Tibial nerve (tissue), 4 donors: ENCODE results near the gene STYX. TPM values are rescaled to one million over a fixed set of nuclear protein-coding genes. Genes with fewer than 3 reads are reported as not detected.

Source experiments
- DNase-seq, 2 donors: peaks; one replicate each; pipeline ENCODE4 v3.0.0-alpha.2; 2019; ENCODE audit warnings: low spot score in 2 of 2
- H3K27ac ChIP-seq, 4 donors: fragments of 200-600 bp; sonication (generic) in 3 of 4; one replicate each; pipeline ENCODE4 v1.5.1; 2017 to 2019; ENCODE audit warnings: mild to moderate bottlenecking in 1 of 4
- H3K27me3 ChIP-seq, 2 donors: fragments of 200-600 bp; sonication (generic) in 1 of 2; one replicate each; pipeline versions ENCODE4 v1.5.1 to v1.6.0; 2017 to 2019
- H3K36me3 ChIP-seq, 3 donors: fragments of 200-600 bp; sonication (generic); one replicate each; pipeline ENCODE4 v1.5.1; 2018 to 2019
- H3K4me1 ChIP-seq, 4 donors: fragments of 200-600 bp; sonication (generic) in 3 of 4; one replicate each; pipeline ENCODE4 v1.5.1; 2017 to 2019
- H3K4me3 ChIP-seq, 4 donors: fragments of 200-600 bp; sonication (generic) in 3 of 4; one replicate each; pipeline ENCODE4 v1.5.1; 2017 to 2019; ENCODE audit warnings: mild to moderate bottlenecking in 1 of 4, moderate library complexity in 1 of 4
- H3K9me3 ChIP-seq, 4 donors: fragments of 200-600 bp; sonication (generic) in 3 of 4; one replicate each; pipeline ENCODE4 v1.5.1; 2017 to 2019
- CTCF ChIP-seq, 5 experiments: fragments of 200-600 bp in 3 of 5; fragments of 450-650 bp in 2 of 5; sonication (generic) in 3 of 5; IDR thresholded peaks; one replicate each; pipeline ENCODE4 v1.5.1; 2016 to 2019; ENCODE audit warnings: antibody characterized with exemption in 5 of 5, mild to moderate bottlenecking in 3 of 5, moderate library complexity in 2 of 5
- EP300 ChIP-seq, 2 donors: sonication (generic); formaldehyde crosslinking; IDR thresholded peaks; one replicate each; pipeline ENCODE4 v1.6.1; 2017; ENCODE audit warnings: antibody characterized with exemption in 2 of 2, mild to moderate bottlenecking in 1 of 2
- POLR2A ChIP-seq, 2 donors: fragments of 450-650 bp; IDR thresholded peaks; one replicate each; pipeline ENCODE4 v1.6.1; 2017; ENCODE audit warnings: antibody characterized with exemption in 2 of 2, mild to moderate bottlenecking in 2 of 2, moderate library complexity in 2 of 2
- WGBS, 2 donors: methylation state at CpG; one replicate each; pipeline ENCODE4 v1.1.5; 2018; 5-methylcytosine and 5-hydroxymethylcytosine counted together
- total RNA-seq, 4 donors: library from RNA; depleted of rRNA; stranded (reverse); fragments of >200 nt; gene quantifications; one replicate each; pipeline ENCODE4 v1.1.0, GENCODE V29; 2016

The STYX gene
- total RNA-seq, 4 donors from 2014 or later: 9.9 to 13.8 (median 11.8) TPM

GRCh38 chr14:52706286-52706685 is 23.7 kb upstream of the STYX start:
- Histone ChIP-seq H3K27me3 (no peaks in the 10 kb centered on the region), H3K36me3 (peaks cover 0 to 29% (median 0%) of the 10 kb centered on the region in 3 donors), H3K9me3 (no peaks in the 10 kb centered on the region), H3K4me1 (peaks cover 0 to 38% (median 13%) of the 10 kb centered on the region in 4 donors), H3K4me3 (peak overlapping the region; percentile 56 to 88 (median 69)), H3K27ac (peak overlapping the region; percentile 83 to 91 (median 87))
- TF ChIP-seq POLR2A (IDR thresholded peaks at IDR 0.05) (no peak), CTCF (IDR thresholded peaks at IDR 0.05) (no peak), EP300 (IDR thresholded peaks at IDR 0.05) (no peak)
- WGBS, 2 donors: 93 to 94% methylated on average over 5 of the region's 5 CpGs
- DNase-seq: no peak

GRCh38 chr14:52706724-52707706 is 23.0 kb upstream of the STYX start, which contains the start of gene PSMC6:
TSS of gene PSMC6 (plus strand) at chr14:52707200. CDS start at chr14:52707220, 20 bp downstream.
- TF ChIP-seq EP300 (IDR thresholded peaks at IDR 0.05) (peak; percentile 46 to 87), CTCF (IDR thresholded peaks at IDR 0.05) (peak in 1 of 5 experiments; percentile 11), POLR2A (IDR thresholded peaks at IDR 0.05) (peak in 1 of 2 donors; percentile 71)
- Histone ChIP-seq H3K4me3 (peak within 1 kb of the TSS; percentile 56 to 88 (median 69)), H3K27me3 (no peaks in the 10 kb centered on the region), H3K4me1 (peaks cover 0 to 38% (median 13%) of the 10 kb centered on the region in 4 donors), H3K36me3 (peaks cover 0 to 36% (median 0%) of the 10 kb centered on the region in 3 donors), H3K9me3 (no peaks in the 10 kb centered on the region), H3K27ac (peak within 1 kb of the TSS; percentile 83 to 91 (median 87))
- DNase-seq: peak; percentile 88 to 95
- 1% methylated on average over 42 of the region's 43 CpGs for WGBS, 2 donors

- Histone ChIP-seq H3K36me3 (peaks cover 0 to 83% (median 5%) of the 10 kb centered on the region in 3 donors), H3K9me3 (no peaks in the 10 kb centered on the region), H3K27me3 (no peaks in the 10 kb centered on the region), H3K27ac (no peak overlapping the region), H3K4me1 (peaks cover 0 to 31% (median 13%) of the 10 kb centered on the region in 4 donors), H3K4me3 (no peak overlapping the region)
- 42 to 43% methylated on average over 1 of the region's 1 CpG for WGBS, 2 donors
- no peak for DNase-seq
- no peak for TF ChIP-seq EP300 (IDR thresholded peaks at IDR 0.05)
- TF ChIP-seq POLR2A (IDR thresholded peaks at IDR 0.05): no peak
- TF ChIP-seq CTCF (IDR thresholded peaks at IDR 0.05): no peak
Measured at GRCh38 chr14:52711666-52712065, 18.3 kb upstream of the STYX start.

- peaks cover 0 to 91% (median 5%) of the 10 kb centered on the region in 3 donors for H3K36me3 ChIP-seq
- no peak overlapping the region for H3K27ac ChIP-seq
- no peak for DNase-seq
- no peak overlapping the region for H3K4me3 ChIP-seq
- H3K27me3 ChIP-seq: no peaks in the 10 kb centered on the region
- H3K9me3 ChIP-seq: no peaks in the 10 kb centered on the region
- TF ChIP-seq POLR2A (IDR thresholded peaks at IDR 0.05): no peak
- TF ChIP-seq EP300 (IDR thresholded peaks at IDR 0.05): no peak
- no peak for TF ChIP-seq CTCF (IDR thresholded peaks at IDR 0.05)
- no peaks in the 10 kb centered on the region for H3K4me1 ChIP-seq
- 95 to 96% methylated on average over 6 of the region's 6 CpGs for WGBS, 2 donors
Measured at GRCh38 chr14:52716155-52716554, 13.8 kb upstream of the STYX start.
